HepG2 (cell line): ENCODE results near the gene TSSK6.

Source experiments
- CHCHD3 ChIP-seq: sonication (generic); formaldehyde crosslinking; IDR thresholded peaks from 2 replicates; pipeline ENCODE4 v1.8.0; 2022; ENCODE audit warnings: mild to moderate bottlenecking, missing genetic modification reagents, moderate library complexity
- GTF3A ChIP-seq: sonication (generic); formaldehyde crosslinking; conservative IDR thresholded peaks from 2 replicates; pipeline ENCODE4 v1.4.0; 2020; ENCODE audit warnings: mild to moderate bottlenecking, missing genetic modification reagents
- MYC ChIP-seq: sonication (generic); formaldehyde crosslinking; IDR thresholded peaks from 2 replicates; pipeline ENCODE4 v1.9.0; 2021; ENCODE audit warnings: missing genetic modification reagents, borderline replicate concordance
- SIN3A ChIP-seq: IDR thresholded peaks from 2 replicates; pipeline ENCODE4 v1.6.1; 2011; ENCODE audit warnings: low read depth, mild to moderate bottlenecking, control low read depth, low read length, borderline replicate concordance
- TF ChIP-seq, protein P1 (sequence below): sonication (generic); formaldehyde crosslinking; IDR thresholded peaks from 2 replicates; pipeline ENCODE4 v1.5.0; 2020; ENCODE audit warnings: mild to moderate bottlenecking, missing genetic modification reagents, moderate library complexity

DNA sequence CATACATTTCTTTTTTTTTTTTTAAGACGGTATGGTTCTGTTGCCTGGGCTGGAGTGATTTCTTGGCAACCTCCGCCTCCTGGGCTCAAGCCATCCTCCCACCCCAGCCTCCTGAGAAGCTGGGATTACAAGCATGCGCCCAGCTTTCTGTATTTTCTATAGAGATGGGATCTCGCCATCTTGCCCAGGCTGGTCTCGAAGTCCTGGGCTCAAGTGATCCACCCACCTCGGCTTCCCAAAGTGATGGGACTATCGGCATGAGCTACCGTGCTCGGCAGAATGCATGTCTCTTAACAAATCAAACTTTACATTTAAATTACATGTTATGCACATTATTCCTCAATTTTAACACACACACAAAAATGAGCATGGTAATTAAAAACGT is 1.9 kb upstream of the TSSK6 start:
- TF ChIP-seq, protein P1, sequence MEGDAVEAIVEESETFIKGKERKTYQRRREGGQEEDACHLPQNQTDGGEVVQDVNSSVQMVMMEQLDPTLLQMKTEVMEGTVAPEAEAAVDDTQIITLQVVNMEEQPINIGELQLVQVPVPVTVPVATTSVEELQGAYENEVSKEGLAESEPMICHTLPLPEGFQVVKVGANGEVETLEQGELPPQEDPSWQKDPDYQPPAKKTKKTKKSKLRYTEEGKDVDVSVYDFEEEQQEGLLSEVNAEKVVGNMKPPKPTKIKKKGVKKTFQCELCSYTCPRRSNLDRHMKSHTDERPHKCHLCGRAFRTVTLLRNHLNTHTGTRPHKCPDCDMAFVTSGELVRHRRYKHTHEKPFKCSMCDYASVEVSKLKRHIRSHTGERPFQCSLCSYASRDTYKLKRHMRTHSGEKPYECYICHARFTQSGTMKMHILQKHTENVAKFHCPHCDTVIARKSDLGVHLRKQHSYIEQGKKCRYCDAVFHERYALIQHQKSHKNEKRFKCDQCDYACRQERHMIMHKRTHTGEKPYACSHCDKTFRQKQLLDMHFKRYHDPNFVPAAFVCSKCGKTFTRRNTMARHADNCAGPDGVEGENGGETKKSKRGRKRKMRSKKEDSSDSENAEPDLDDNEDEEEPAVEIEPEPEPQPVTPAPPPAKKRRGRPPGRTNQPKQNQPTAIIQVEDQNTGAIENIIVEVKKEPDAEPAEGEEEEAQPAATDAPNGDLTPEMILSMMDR = no peak
- TF ChIP-seq CHCHD3 (no peak), MYC (CRISPR knock-in tag) (no peak), SIN3A (no peak), GTF3A (CRISPR knock-in tag) (no peak)
